MM.1S (cell line): Measurements from ENCODE around the gene METTL9.
"Not testable (repeated sequence)": the region's sequence is repeated elsewhere in the genome, so short reads cannot be mapped to it uniquely, and the experiment has no call there.

Experiments used
- DNase-seq: peaks from one replicate; pipeline ENCODE4 v3.0.0-alpha.2; 2015
- H2AFZ ChIP-seq: fragments of 300-600 bp; sonication (generic); 2 replicates; pipeline ENCODE4 v1.6.0; 2016; ENCODE audit warnings: antibody characterized with exemption, low read length
- H3F3A ChIP-seq: fragments of 300-600 bp; sonication (generic); 2 replicates; pipeline ENCODE4 v1.6.1; 2016; ENCODE audit warnings: mild to moderate bottlenecking, antibody characterized with exemption, low read length, moderate library complexity, mixed read lengths; ENCODE audit not compliant: insufficient read depth
- H3K27ac ChIP-seq: fragments of 300-600 bp; sonication (generic); 2 replicates; pipeline ENCODE4 v1.5.1; 2016; ENCODE audit warnings: mild to moderate bottlenecking, low read length
- H3K27me3 ChIP-seq: fragments of 300-600 bp; sonication (generic); replicated peaks from 2 replicates; pipeline ENCODE4 v1.6.0; 2016; ENCODE audit warnings: low read length; ENCODE audit not compliant: insufficient read depth
- H3K36me3 ChIP-seq: fragments of 300-600 bp; sonication (generic); replicated peaks from 2 replicates; pipeline ENCODE4 v1.6.1; 2016; ENCODE audit warnings: mild to moderate bottlenecking, low read length, mixed read lengths; ENCODE audit not compliant: insufficient read depth
- H3K4me1 ChIP-seq: fragments of 300-600 bp; sonication (generic); 2 replicates; pipeline ENCODE4 v1.6.1; 2016; ENCODE audit warnings: low read length, mixed read lengths
- H3K4me2 ChIP-seq: fragments of 300-600 bp; sonication (generic); 2 replicates; pipeline ENCODE4 v1.6.0; 2016; ENCODE audit warnings: low read depth, low read length
- H3K4me3 ChIP-seq: fragments of 300-600 bp; sonication (generic); 2 replicates; pipeline ENCODE4 v1.5.1; 2016; ENCODE audit warnings: low read length, mixed read lengths
- H3K79me2 ChIP-seq: fragments of 300-600 bp; sonication (generic); 2 replicates; pipeline ENCODE4 v1.6.1; 2016; ENCODE audit warnings: mixed run types, low read length, mixed read lengths
- H3K9ac ChIP-seq: fragments of 300-600 bp; sonication (generic); 2 replicates; pipeline ENCODE4 v1.6.1; 2016; ENCODE audit warnings: low read length, mixed read lengths
- H3K9me2 ChIP-seq: fragments of 300-600 bp; sonication (generic); replicated peaks from 2 replicates; pipeline ENCODE4 v1.6.1; 2016; ENCODE audit warnings: mild to moderate bottlenecking, low read length, mixed read lengths; ENCODE audit not compliant: insufficient read depth
- H3K9me3 ChIP-seq: fragments of 300-600 bp; sonication (generic); replicated peaks from 2 replicates; pipeline ENCODE4 v1.6.1; 2016; ENCODE audit warnings: mild to moderate bottlenecking, low read length, mixed read lengths; ENCODE audit not compliant: insufficient read depth
- H4K20me1 ChIP-seq: fragments of 300-600 bp; sonication (generic); 2 replicates; pipeline ENCODE4 v1.6.1; 2016; ENCODE audit warnings: mild to moderate bottlenecking, low read length, moderate library complexity, mixed read lengths; ENCODE audit not compliant: insufficient read depth
- EZH2 ChIP-seq: fragments of 300-600 bp; sonication (generic); optimal IDR thresholded peaks from 2 replicates; pipeline ENCODE3; 2017; ENCODE audit warnings: low read depth, mild to moderate bottlenecking, antibody characterized with exemption, low read length, mixed read lengths
- TF ChIP-seq, protein P1 (sequence below): fragments of 300-600 bp; sonication (generic); IDR thresholded peaks from 2 replicates; pipeline ENCODE4 v1.5.1; 2016; ENCODE audit warnings: antibody characterized with exemption, low read length, mixed read lengths

The METTL9 gene

DNA sequence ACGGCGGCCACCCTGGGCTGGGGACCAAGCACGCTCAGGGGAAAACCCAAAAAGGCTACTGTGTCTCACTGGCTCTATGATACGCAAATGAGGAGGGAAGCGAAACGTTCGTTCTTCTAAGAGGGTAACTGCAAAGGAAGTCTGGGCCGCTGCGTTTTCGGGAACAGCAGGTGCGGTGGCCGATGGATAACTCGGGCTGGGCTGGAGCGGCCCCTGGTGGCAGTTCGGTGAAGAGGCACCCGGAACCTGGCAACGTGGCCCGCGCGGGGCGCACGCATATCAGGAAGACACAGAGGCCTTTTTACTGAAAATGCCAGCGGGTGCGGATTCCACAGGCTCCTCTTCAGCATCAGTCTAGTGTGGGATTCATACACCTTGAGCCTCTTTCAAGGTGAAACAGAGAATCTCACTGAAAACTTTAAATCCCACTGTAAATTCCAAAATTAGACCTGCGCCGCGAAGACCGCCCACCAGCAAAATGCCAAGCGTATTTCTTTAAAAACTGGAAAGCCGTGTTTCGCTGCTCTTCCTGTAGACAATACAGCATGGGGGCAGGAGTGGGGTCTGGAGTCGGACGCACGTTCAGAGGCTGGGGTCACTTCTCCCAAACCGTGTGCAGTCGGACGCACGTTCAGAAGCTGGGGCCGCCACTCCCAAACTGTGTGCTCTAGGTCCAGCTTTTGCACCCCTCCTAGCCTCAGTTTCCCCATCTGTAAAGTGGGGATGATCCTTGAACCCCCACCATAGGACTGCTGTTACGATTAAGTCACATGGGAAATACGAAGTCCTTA lies 44.4 kb upstream of the METTL9 start:
- TF ChIP-seq, protein P1, sequence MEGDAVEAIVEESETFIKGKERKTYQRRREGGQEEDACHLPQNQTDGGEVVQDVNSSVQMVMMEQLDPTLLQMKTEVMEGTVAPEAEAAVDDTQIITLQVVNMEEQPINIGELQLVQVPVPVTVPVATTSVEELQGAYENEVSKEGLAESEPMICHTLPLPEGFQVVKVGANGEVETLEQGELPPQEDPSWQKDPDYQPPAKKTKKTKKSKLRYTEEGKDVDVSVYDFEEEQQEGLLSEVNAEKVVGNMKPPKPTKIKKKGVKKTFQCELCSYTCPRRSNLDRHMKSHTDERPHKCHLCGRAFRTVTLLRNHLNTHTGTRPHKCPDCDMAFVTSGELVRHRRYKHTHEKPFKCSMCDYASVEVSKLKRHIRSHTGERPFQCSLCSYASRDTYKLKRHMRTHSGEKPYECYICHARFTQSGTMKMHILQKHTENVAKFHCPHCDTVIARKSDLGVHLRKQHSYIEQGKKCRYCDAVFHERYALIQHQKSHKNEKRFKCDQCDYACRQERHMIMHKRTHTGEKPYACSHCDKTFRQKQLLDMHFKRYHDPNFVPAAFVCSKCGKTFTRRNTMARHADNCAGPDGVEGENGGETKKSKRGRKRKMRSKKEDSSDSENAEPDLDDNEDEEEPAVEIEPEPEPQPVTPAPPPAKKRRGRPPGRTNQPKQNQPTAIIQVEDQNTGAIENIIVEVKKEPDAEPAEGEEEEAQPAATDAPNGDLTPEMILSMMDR: peak; percentile 96
- TF ChIP-seq EZH2: no peak
- no peaks in the 10 kb centered on the region for H3K27me3 ChIP-seq
- H3K27ac ChIP-seq: peak overlapping the region; percentile 39; the same call in 1 of the 2 replicates

DNA sequence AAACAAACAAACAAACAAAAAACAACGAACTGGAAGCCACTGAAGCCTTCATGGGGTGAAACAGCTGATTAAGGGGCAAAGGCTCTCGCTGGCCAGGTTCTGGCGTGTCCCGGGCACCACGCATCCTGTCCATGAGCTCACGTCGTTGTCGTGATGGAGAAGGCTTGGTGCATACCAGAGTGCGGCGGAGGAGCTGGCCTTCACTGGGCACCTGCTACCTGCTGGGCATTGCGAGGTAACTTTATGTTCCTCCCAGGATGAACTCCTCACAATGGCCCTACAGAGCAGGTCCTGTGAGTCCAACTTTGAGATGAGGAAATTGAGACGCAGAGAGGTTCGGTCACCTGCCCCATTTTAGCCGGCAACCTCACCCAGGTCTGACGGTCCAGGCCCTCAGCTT lies 43.8 kb upstream of the METTL9 start:
- not testable (repeated sequence) for H3K27me3 ChIP-seq, H3K4me2 ChIP-seq, H3K79me2 ChIP-seq, DNase-seq, H2AFZ ChIP-seq, H3K9me3 ChIP-seq, H3K9ac ChIP-seq, H3K4me3 ChIP-seq, H3F3A ChIP-seq, H3K27ac ChIP-seq, H3K36me3 ChIP-seq, H4K20me1 ChIP-seq, H3K4me1 ChIP-seq, H3K9me2 ChIP-seq

More for the DNA sequence above, 44.4 kb upstream of the METTL9 start:
- Histone ChIP-seq H3K9me2 (no peaks in the 10 kb centered on the region), H2AFZ (peak overlapping the region; percentile 97), H3K9ac (peak overlapping the region; percentile 45; the same call in 1 of the 2 replicates), H3K4me1 (0 out of 2 replicates have a peak, but pooled peaks cover 5% of the 10 kb centered on the region), H4K20me1 (no peaks in the 10 kb centered on the region), H3K4me2 (peak overlapping the region; percentile 81), H3K4me3 (peak overlapping the region; percentile 63), H3K9me3 (no peaks in the 10 kb centered on the region), H3K36me3 (no peaks in the 10 kb centered on the region), H3F3A (0 out of 2 replicates have a peak, but pooled peaks cover 2% of the 10 kb centered on the region), H3K79me2 (no peaks in the 10 kb centered on the region)
- peak; percentile 99 for DNase-seq

DNA sequence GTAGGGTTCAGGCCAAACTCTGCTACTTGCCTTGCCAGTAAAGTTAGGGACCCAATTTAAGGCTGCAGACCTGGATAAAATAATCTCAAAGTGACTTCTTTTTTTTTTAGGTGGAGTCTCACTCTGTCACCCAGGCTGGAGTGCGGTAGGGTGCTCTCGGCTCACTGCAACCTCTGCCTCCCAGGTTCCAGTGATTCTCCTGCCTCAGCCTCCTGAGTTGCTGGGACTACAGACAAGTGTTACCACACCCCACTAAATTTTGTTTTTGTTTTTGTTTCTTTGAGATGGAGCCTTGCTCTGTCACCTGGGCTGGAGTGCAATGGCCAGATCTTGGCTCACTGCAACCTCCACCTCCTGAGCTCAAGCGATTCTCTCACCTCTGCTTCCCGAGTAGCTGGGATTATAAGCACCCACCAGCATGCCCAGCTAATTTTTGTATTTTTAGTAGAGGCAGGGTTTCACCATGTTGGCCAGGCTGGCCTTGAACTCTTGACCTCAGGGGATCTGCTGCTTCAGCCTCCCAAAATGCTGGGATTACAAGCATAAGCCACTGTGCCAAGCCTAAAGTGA lies 43.3 kb upstream of the METTL9 start:
- H3K27ac ChIP-seq, H3K9me3 ChIP-seq, H3K9me2 ChIP-seq, H3K4me2 ChIP-seq, H4K20me1 ChIP-seq, H3K36me3 ChIP-seq, H3K9ac ChIP-seq, H3K27me3 ChIP-seq, H2AFZ ChIP-seq, H3K79me2 ChIP-seq, H3F3A ChIP-seq, DNase-seq, H3K4me3 ChIP-seq, H3K4me1 ChIP-seq: not testable (repeated sequence)

GRCh38 chr16:21556651-21557241 lies 42.6 kb upstream of the METTL9 start:
- H3K9ac ChIP-seq, H3K4me1 ChIP-seq, H3K9me2 ChIP-seq, H4K20me1 ChIP-seq, H3K36me3 ChIP-seq, H3K27ac ChIP-seq, H2AFZ ChIP-seq, H3K9me3 ChIP-seq, H3K4me2 ChIP-seq, DNase-seq, H3K27me3 ChIP-seq, H3F3A ChIP-seq, H3K79me2 ChIP-seq, H3K4me3 ChIP-seq: not testable (repeated sequence)
